GM12873 (cell line): ENCODE measurements around the gene PAAF1.

ENCODE experiments used
- TF ChIP-seq, protein P1 (sequence below): IDR thresholded peaks from 2 replicates; pipeline ENCODE4 v1.5.1; 2012; ENCODE audit warnings: low read depth, mild to moderate bottlenecking, moderate library complexity, low read length, control low read depth; ENCODE audit not compliant: insufficient read depth; ENCODE audit errors: missing control alignments

The PAAF1 gene

DNA sequence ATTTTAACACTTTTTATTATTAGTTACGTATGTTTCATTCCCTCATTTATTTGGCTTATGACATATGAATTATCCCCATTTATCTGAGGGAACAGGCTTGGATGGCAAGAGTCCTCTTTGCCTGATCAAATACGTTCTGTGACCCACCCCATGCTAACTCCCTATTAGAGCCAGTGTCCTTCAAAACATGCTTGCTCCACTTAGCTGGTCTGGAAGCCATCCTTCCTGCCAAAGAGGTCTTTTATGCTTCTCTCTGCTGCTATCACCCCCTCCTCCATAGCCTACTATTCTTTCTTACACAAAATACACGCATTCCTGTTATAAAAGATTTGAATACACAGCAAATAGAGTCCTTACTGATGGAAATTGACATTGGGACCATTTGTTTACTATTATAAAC lies 6.5 kb upstream of the PAAF1 start:
- TF ChIP-seq, protein P1, sequence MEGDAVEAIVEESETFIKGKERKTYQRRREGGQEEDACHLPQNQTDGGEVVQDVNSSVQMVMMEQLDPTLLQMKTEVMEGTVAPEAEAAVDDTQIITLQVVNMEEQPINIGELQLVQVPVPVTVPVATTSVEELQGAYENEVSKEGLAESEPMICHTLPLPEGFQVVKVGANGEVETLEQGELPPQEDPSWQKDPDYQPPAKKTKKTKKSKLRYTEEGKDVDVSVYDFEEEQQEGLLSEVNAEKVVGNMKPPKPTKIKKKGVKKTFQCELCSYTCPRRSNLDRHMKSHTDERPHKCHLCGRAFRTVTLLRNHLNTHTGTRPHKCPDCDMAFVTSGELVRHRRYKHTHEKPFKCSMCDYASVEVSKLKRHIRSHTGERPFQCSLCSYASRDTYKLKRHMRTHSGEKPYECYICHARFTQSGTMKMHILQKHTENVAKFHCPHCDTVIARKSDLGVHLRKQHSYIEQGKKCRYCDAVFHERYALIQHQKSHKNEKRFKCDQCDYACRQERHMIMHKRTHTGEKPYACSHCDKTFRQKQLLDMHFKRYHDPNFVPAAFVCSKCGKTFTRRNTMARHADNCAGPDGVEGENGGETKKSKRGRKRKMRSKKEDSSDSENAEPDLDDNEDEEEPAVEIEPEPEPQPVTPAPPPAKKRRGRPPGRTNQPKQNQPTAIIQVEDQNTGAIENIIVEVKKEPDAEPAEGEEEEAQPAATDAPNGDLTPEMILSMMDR = no peak

DNA sequence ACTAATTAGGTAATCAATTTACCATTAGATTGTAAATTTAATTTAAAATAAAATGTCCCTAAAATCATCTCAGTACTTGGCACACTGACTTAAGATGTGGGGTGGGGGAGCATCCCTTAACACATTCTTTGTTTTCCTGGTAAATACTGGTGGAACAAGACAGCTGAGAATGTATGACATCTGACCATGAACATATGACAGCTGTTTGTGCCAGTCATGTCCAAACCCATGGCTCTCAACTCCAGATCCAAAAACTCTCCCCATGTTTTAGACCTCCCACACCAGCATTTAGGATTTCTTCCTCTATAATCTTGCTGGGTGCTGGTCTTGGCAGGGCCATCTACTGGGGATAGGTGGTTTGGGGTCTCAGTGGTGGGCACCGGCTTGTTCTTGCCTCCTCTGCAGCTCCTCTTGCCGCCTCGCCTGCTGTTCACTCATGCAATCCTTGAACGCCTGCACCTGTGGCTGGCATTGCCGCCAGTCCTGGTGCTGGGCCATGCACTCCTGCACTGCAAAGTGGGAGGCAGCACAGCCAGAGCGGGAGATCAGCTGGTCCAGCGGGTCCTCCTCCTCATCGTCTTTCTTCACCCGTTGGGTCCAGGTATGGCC lies 3.9 kb upstream of the PAAF1 start:
- TF ChIP-seq, protein P1 = no peak

DNA sequence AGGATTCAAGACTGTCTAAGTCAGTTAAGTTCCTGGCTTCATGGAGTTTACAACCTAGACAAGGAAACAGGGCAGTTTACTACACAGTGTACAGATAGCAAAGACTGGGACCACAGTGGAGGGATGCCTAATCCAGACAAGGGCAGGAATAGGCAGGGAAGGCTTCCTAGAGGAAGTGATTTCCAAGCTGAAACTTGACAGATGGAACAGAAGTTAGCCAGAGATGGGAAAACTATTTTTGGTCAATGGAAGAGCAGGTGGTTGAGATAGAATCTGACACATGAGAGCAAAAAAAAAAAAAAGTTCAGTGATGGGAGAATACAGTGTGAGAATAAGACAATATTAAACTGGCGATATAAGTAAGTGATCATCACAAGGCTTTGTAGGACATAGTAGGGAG lies 1.4 kb upstream of the PAAF1 start:
- TF ChIP-seq, protein P1 = no peak

DNA sequence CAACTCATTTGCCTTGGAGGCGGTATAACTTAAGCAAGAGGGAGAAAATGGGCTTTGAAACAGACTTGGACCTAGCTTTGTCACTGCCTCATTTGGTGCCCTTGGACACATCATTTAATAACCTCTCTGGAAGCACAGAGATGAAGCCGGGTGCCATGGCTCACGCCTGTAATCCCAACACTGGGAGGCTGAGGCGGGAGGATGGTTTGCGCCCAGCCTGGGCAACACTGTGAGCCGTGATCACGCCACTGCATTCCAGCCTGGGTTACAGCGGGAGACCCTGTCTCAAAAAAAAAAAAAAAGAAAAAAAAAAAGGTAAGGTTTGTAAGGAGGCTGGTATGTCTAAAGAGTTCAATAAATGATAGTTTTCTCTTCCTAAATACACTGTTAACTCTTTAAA lies 959 bp upstream of the PAAF1 start:
- TF ChIP-seq, protein P1 = no peak

DNA sequence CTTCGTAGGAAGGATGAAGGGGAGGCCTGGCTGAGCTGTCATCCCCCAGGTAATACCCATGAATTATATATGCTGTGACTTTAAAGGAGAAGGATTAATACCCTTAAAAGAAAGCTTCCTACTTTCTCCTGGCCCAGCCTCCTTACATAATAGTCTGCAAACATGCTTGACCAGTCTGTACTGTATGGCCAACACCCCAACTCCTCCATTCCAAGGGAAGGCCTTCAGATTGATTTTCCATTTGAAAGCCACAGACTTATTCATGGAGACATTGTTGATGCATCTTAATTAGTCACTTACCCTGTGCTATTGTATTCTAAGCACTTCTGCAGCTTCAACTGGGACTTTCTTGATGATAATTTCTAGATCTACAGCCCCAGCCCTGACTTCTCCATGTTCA lies 2.0 kb downstream of the PAAF1 start:
- TF ChIP-seq, protein P1 = no peak

DNA sequence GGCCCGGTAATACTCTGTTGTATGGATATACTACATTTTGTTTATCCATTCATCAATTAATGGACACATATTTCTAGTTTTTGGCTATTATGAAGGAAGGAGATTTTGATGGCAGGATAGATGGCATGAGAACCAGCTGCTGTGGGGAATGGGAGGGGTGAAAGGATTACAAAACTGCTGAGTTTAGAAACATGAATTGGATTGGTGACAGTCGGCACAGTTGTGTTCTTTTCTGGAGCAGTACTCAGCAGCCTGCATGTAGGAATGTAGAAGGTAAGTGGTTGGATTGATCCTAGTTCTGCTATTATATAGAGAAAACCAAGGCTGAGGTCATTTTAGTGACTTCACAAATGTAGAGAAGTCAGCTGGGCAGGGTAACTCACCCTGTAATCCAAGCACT lies 7.1 kb downstream of the PAAF1 start:
- TF ChIP-seq, protein P1 = no peak

DNA sequence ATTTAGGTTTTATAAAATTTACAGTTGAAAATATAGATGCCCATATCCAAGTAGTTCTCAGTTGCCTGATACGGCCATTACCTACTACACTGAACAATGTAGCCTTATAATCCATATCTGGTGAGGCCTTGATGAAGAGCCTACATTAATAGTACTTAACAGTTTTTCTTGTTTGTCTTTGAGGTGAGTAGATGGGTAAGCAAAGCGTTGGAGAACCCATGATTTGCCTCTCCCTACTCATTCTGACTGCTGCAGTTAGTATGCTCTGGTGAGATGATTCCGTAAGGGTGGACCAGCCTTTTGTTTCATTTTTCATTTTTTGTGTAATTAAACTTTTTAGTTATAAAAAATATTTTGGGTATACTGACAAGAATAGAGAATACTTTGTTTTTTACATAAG lies 11.4 kb downstream of the PAAF1 start:
- TF ChIP-seq, protein P1 = no peak
